ENCODE measurements around the gene SLC13A3.

SLC13A3 gene

DNA sequence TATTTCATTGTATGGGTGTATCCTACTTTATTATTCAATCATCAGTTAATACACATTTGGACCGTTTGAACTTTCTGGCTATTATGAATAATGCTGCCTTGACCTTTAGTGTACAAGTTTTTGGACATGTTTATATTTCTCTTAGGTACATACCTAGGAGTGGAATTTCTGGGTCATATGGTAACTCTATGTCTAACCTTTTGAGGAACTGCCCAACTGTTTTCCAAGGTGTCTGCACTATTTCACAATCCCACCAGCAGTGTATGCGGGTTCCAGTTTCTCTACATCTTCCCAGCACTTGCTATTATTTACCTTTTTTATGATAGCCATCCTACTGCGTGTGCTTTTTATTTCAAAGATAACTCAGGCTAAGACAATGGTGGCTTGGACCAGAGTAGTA, 14.3 kb upstream of the SLC13A3 start:
- DNase-seq = no peak
- H3K4me3 ChIP-seq (ENCODE audit: low read depth, low read length) = no peak overlapping the region
- no peaks in the 10 kb centered on the region for H3K27me3 ChIP-seq (replicated peaks)
- TF ChIP-seq, protein P1, sequence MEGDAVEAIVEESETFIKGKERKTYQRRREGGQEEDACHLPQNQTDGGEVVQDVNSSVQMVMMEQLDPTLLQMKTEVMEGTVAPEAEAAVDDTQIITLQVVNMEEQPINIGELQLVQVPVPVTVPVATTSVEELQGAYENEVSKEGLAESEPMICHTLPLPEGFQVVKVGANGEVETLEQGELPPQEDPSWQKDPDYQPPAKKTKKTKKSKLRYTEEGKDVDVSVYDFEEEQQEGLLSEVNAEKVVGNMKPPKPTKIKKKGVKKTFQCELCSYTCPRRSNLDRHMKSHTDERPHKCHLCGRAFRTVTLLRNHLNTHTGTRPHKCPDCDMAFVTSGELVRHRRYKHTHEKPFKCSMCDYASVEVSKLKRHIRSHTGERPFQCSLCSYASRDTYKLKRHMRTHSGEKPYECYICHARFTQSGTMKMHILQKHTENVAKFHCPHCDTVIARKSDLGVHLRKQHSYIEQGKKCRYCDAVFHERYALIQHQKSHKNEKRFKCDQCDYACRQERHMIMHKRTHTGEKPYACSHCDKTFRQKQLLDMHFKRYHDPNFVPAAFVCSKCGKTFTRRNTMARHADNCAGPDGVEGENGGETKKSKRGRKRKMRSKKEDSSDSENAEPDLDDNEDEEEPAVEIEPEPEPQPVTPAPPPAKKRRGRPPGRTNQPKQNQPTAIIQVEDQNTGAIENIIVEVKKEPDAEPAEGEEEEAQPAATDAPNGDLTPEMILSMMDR (IDR thresholded peaks at IDR 0.05; ENCODE audit: low read depth, low read length, missing control alignments) = no peak
- H3K36me3 ChIP-seq (replicated peaks) = no peaks in the 10 kb centered on the region
- H3K27ac ChIP-seq = no peak overlapping the region
- in situ Hi-C loops (cut with HindIII; ENCODE audit: low pct_ligation_motif_present, low sequenced_read_pairs) = no loop called here

GRCh38 chr20:46663531-46663930, 12.3 kb upstream of the SLC13A3 start:
- Histone ChIP-seq H3K27ac (no peak overlapping the region), H3K27me3 (replicated peaks) (no peaks in the 10 kb centered on the region), H3K4me3 (ENCODE audit: low read depth, low read length) (no peak overlapping the region), H3K36me3 (replicated peaks) (no peaks in the 10 kb centered on the region)
- TF ChIP-seq, protein P1 (IDR thresholded peaks at IDR 0.05; ENCODE audit: low read depth, low read length, missing control alignments) = no peak
- in situ Hi-C loops (cut with HindIII; ENCODE audit: low pct_ligation_motif_present, low sequenced_read_pairs) = no loop called here
- no peak for DNase-seq

DNA sequence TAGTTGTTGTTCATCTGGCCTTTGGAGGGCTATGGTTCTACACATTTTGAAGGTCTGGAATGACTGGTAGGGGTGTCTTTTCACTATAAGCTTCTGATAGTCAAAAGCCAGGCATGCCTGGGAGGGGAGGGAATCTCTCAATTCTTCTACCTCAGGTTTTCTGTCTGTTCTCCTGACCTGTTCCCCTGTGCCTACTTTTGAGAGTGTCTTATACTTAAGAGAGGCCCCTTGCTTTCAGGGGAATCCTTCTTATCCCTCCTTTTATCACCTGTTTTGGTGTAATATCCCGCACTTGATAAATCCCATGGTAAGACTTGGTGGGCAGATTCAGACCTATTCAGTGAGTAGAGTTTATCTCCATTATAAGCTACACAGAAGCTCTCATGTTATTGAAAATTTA, 10.4 kb upstream of the SLC13A3 start:
- no peaks in the 10 kb centered on the region for H3K36me3 ChIP-seq (replicated peaks)
- DNase-seq = no peak
- H3K4me3 ChIP-seq (ENCODE audit: low read depth, low read length) = no peak overlapping the region
- in situ Hi-C loops (cut with HindIII; ENCODE audit: low pct_ligation_motif_present, low sequenced_read_pairs) = no loop called here
- no peak overlapping the region for H3K27ac ChIP-seq
- H3K27me3 ChIP-seq (replicated peaks) = no peaks in the 10 kb centered on the region
- TF ChIP-seq, protein P1 (IDR thresholded peaks at IDR 0.05; ENCODE audit: low read depth, low read length, missing control alignments) = no peak

DNA sequence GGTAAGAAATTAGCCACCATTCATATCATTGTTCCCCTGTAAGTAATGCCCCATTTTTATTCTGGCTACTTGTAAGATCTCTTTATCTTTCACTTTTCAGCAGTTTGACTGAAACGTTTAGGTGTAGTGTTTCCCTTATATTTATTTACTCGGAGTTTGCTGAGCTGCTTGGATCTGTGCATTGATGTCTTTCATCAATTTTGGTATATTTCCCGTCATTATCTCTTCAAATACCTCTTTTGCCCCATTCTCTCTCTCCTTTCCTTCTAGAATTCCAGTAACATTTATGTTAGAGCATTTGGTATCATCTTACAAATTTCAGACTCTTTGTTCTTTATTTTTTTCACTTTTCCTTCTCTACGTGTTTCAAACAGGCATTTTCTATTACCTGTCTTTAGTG, 9.2 kb upstream of the SLC13A3 start:
- Histone ChIP-seq H3K27me3 (replicated peaks) (no peaks in the 10 kb centered on the region), H3K4me3 (ENCODE audit: low read depth, low read length) (no peak overlapping the region), H3K27ac (no peak overlapping the region), H3K36me3 (replicated peaks) (no peaks in the 10 kb centered on the region)
- DNase-seq = no peak
- TF ChIP-seq, protein P1 (IDR thresholded peaks at IDR 0.05; ENCODE audit: low read depth, low read length, missing control alignments) = no peak
- in situ Hi-C loops (cut with HindIII; ENCODE audit: low pct_ligation_motif_present, low sequenced_read_pairs) = no loop called here

GRCh38 chr20:46657618-46658017, 6.4 kb upstream of the SLC13A3 start:
- Histone ChIP-seq H3K4me3 (ENCODE audit: low read depth, low read length) (no peak overlapping the region), H3K27ac (no peak overlapping the region), H3K27me3 (replicated peaks) (no peaks in the 10 kb centered on the region), H3K36me3 (replicated peaks) (no peaks in the 10 kb centered on the region)
- TF ChIP-seq, protein P1 (IDR thresholded peaks at IDR 0.05; ENCODE audit: low read depth, low read length, missing control alignments) = no peak
- no peak for DNase-seq
- in situ Hi-C loops (cut with HindIII; ENCODE audit: low pct_ligation_motif_present, low sequenced_read_pairs) = no loop called here

- TF ChIP-seq, protein P1 (IDR thresholded peaks at IDR 0.05; ENCODE audit: low read depth, low read length, missing control alignments) = no peak
- DNase-seq = no peak
- no peaks in the 10 kb centered on the region for H3K27me3 ChIP-seq (replicated peaks)
- no peak overlapping the region for H3K27ac ChIP-seq
- no peak overlapping the region for H3K4me3 ChIP-seq (ENCODE audit: low read depth, low read length)
- no peaks in the 10 kb centered on the region for H3K36me3 ChIP-seq (replicated peaks)
- in situ Hi-C loops (cut with HindIII; ENCODE audit: low pct_ligation_motif_present, low sequenced_read_pairs) = no loop called here
These were observed 5.9 kb upstream of the SLC13A3 start for GRCh38 chr20:46657137-46657536.
